Hepatic stellate cell (primary cell): ENCODE data around the gene CPVL.
A peak's percentile ranks its signal among the peaks of the same experiment; 100 is the strongest.

Experiments
- DNase-seq: peaks from one replicate; pipeline ENCODE4 v3.0.0; 2011; ENCODE audit warnings: low spot score

CPVL gene

GRCh38 chr7:29146057-29146706, at the start of gene CPVL:
Gene CPVL, minus strand, starts transcription at chr7:29146537. Its CDS starts 25,476 bp downstream, at chr7:29121061.
- no peak for DNase-seq

- DNase-seq = peak; percentile 9
These were observed 48.5 kb upstream of the CPVL start, which contains the start of gene CHN2 for GRCh38 chr7:29194594-29195427. Gene CHN2, plus strand, starts transcription at chr7:29194775.

GRCh38 chr7:29194206-29194593, 47.9 kb upstream of the CPVL start:
- no peak for DNase-seq

GRCh38 chr7:29193316-29194205, 47.2 kb upstream of the CPVL start:
- no peak for DNase-seq

GRCh38 chr7:29192811-29193210, 46.5 kb upstream of the CPVL start:
- no peak for DNase-seq

GRCh38 chr7:29192323-29192722, 46.0 kb upstream of the CPVL start:
- DNase-seq = no peak

GRCh38 chr7:29190349-29191045, 44.2 kb upstream of the CPVL start:
- no peak for DNase-seq

- peak; percentile 19 for DNase-seq
These were observed 43.4 kb upstream of the CPVL start for GRCh38 chr7:29189743-29190201.

GRCh38 chr7:29185613-29186012, 39.3 kb upstream of the CPVL start:
- no peak for DNase-seq

- no peak for DNase-seq
These were observed 38.3 kb upstream of the CPVL start for GRCh38 chr7:29184599-29184998.

GRCh38 chr7:29179115-29179514, 32.8 kb upstream of the CPVL start:
- DNase-seq = no peak

GRCh38 chr7:29177963-29178600, 31.7 kb upstream of the CPVL start:
- no peak for DNase-seq

GRCh38 chr7:29173458-29173857, 27.1 kb upstream of the CPVL start:
- DNase-seq = no peak

GRCh38 chr7:29170781-29171180, 24.4 kb upstream of the CPVL start:
- no peak for DNase-seq

GRCh38 chr7:29167721-29168120, 21.4 kb upstream of the CPVL start:
- no peak for DNase-seq

- no peak for DNase-seq
These were observed 17.5 kb upstream of the CPVL start for GRCh38 chr7:29163854-29164253.

- no peak for DNase-seq
These were observed 16.2 kb upstream of the CPVL start for GRCh38 chr7:29162577-29162976.

- DNase-seq = no peak
These were observed 14.9 kb upstream of the CPVL start for GRCh38 chr7:29161231-29161630.

GRCh38 chr7:29160080-29160479, 13.7 kb upstream of the CPVL start:
- DNase-seq = no peak

- DNase-seq = no peak
These were observed 12.6 kb upstream of the CPVL start for GRCh38 chr7:29158795-29159423.
